HG02852 (cell line): ENCODE results near the gene SUMO1.

ENCODE experiments used
- ATAC-seq: cut with Tn5 transposase; IDR thresholded peaks from one replicate; pipeline ENCODE4 v1.9.1; 2021; ENCODE audit warnings: mild to moderate bottlenecking, moderate library complexity; ENCODE audit not compliant: unreplicated experiment

The SUMO1 gene

GRCh38 chr2:202157211-202157990 is 81.0 kb downstream of the SUMO1 start:
- ATAC-seq: no peak
